Measurements from ENCODE around the gene MEST.
"Not testable (repeated sequence)": the region's sequence is repeated elsewhere in the genome, so short reads cannot be mapped to it uniquely, and the experiment has no call there.

MEST gene

GRCh38 chr7:130513447-130513846, 21.6 kb downstream of the MEST start:
- no peak overlapping the region for H3K27ac ChIP-seq
- no peak for TF ChIP-seq ZFX (IDR thresholded peaks at IDR 0.05)
- TF ChIP-seq, protein P1, sequence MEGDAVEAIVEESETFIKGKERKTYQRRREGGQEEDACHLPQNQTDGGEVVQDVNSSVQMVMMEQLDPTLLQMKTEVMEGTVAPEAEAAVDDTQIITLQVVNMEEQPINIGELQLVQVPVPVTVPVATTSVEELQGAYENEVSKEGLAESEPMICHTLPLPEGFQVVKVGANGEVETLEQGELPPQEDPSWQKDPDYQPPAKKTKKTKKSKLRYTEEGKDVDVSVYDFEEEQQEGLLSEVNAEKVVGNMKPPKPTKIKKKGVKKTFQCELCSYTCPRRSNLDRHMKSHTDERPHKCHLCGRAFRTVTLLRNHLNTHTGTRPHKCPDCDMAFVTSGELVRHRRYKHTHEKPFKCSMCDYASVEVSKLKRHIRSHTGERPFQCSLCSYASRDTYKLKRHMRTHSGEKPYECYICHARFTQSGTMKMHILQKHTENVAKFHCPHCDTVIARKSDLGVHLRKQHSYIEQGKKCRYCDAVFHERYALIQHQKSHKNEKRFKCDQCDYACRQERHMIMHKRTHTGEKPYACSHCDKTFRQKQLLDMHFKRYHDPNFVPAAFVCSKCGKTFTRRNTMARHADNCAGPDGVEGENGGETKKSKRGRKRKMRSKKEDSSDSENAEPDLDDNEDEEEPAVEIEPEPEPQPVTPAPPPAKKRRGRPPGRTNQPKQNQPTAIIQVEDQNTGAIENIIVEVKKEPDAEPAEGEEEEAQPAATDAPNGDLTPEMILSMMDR (conservative IDR thresholded peaks at IDR 0.05) = no peak

- no peak overlapping the region for H3K27ac ChIP-seq
- no peak for TF ChIP-seq ZFX (IDR thresholded peaks at IDR 0.05)
- TF ChIP-seq, protein P1 (conservative IDR thresholded peaks at IDR 0.05) = no peak
Measured at GRCh38 chr7:130515315-130516040, 23.6 kb downstream of the MEST start.

- no peak for TF ChIP-seq ZFX (IDR thresholded peaks at IDR 0.05)
- TF ChIP-seq, protein P1 (conservative IDR thresholded peaks at IDR 0.05) = no peak
- no peak overlapping the region for H3K27ac ChIP-seq
Measured at GRCh38 chr7:130521258-130521951, 29.5 kb downstream of the MEST start.

GRCh38 chr7:130523519-130524125, 31.7 kb downstream of the MEST start:
- H3K27ac ChIP-seq = not testable (repeated sequence)

DNA sequence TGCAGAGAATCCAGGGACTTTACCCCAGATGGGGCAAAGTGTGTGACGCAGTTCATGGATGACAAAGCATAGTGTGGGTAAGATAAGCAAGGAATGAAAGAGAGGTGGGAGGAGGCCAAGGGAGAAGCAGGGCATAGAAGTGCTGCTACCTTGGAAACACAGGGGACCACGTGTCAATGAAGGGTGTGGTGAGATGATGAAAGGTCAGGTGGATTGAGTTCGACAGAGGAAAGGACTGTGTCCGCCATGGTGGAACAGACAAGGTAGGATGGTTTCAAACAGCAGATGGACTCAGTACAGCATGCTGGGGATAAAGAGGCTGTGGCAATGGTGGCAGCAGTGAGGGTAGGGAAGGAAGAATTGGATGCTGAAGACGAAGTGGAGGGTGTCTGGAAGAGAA, 32.7 kb downstream of the MEST start:
- TF ChIP-seq ZFX (IDR thresholded peaks at IDR 0.05) = no peak
- TF ChIP-seq, protein P1 (conservative IDR thresholded peaks at IDR 0.05) = no peak
- H3K27ac ChIP-seq = no peak overlapping the region

DNA sequence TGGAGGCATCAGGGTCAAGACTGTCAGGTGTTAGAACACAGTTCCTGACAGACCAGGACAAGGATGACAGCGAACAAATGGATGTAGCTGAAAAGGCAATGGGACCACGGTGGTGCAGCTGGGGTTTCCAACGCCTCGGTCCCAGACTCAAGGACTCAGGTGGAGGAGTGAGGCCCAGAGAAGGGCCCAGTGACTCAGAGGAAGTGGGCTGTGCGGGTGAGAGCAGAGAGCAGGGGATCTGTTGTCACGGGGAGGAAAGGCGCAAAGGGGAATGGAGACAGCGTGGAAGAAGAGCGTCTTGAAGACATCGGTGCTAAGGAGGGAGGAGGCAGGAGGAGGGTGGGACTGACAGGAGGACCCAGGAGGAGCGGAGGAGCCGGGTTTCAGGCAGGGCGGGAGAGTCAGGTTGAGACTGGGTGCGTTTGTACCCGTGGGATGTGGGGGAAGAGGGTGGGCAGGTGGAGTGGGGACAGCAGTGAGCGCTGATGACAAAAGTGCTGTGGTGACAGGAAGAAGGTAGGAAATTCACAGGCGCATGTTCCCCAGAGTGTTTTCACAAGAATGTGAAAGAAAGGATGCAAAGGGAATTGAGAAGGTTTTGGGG, 36.0 kb downstream of the MEST start:
- not testable (repeated sequence) for H3K27ac ChIP-seq

DNA sequence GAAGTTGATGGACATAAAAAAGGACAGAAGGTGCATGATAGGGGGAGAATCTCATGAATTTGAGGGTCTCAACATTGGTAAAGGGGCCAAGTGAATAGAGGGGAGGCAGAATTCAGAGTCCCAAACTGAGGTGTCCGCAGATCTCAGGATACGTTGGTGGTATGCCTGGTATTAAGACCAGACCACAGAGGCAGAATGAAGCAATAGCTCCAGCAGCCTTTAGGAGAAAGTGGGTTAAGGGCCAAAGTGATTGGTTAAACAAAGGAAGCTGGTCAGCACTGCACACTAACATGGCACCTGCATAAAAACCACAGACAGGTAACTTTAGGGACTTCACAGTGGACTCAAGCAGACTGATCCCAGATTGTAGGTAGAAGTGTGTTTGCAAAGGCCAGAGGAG, 37.5 kb downstream of the MEST start:
- H3K27ac ChIP-seq = no peak overlapping the region
- no peak for TF ChIP-seq ZFX (IDR thresholded peaks at IDR 0.05)
- TF ChIP-seq, protein P1 (conservative IDR thresholded peaks at IDR 0.05) = no peak

- H3K27ac ChIP-seq = not testable (repeated sequence)
Measured at GRCh38 chr7:130537894-130538293, 46.0 kb downstream of the MEST start.

DNA sequence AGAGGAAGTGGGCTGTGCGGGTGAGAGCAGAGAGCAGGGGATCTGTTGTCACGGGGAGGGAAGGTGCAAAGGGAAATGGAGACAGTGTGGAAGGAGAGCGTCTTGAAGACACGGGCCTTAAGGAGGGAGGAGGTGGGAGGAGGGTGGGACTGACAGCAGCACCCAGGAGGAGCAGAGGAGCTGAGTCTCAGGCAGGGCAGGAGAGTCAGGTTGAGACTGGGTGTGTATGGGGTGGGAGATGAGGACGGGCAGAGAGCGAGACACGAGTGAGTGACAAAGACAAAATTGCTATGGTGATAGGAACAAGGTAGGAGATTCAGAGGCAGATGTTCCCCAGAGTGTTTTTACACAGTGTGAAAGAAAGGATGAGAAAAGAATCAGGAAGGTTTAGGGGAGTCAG, 49.4 kb downstream of the MEST start:
- not testable (repeated sequence) for H3K27ac ChIP-seq

- H3K27ac ChIP-seq = not testable (repeated sequence)
Measured at GRCh38 chr7:130542297-130542696, 50.4 kb downstream of the MEST start.

Data from C4-2B (cell line).